H4 (cell line): ENCODE data around the gene APBB1IP. TPM values are rescaled to one million over a fixed set of nuclear protein-coding genes. Genes with fewer than 3 reads are reported as not detected.

Experiments
- total RNA-seq: library from RNA; depleted of rRNA; stranded (reverse); fragments of >200 nt; shearing (Covaris generic); gene quantifications from 2 replicates; pipeline ENCODE4 v1.2.3, GENCODE V29; 2014; rRNA removed

APBB1IP gene
- total RNA-seq, 1 experiment from 2014 or later, result not detected

Other genes with a start within 250 kb of the APBB1IP start
- not detected in 2 replicates for gene GAD2, start 221.6 kb upstream of the APBB1IP start, total RNA-seq